ENCODE measurements around the gene ARHGAP6. TPM values are rescaled to one million over a fixed set of nuclear protein-coding genes. Genes with fewer than 3 reads are reported as not detected.

Gene ARHGAP6
- polyA plus RNA-seq, 3 donors = 0.31 to 1.1 (median 0.40) TPM

DNA sequence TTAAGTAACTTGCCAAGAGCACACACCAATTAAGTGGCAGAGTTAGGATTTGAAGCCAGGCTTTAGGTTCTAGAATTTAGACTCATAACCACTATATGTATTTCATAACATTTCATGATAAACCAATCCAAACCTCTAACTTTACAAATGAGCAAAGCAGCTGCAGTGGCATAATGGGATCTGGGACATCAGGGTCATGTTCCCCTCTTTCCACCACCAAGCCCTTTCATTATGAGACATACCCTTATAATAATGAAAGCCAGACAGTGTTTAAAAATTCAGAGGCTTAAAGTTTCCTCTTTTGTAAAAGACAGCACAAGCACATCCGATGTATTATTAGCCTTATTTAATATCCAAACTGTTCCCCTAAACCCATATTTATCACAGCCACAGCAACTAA is 400.8 kb downstream of the ARHGAP6 start:
- Histone ChIP-seq H3K4me3 (replicated peaks in 1 of 3; ENCODE audit: low read depth in 2 of 3, low read length in 3 of 3) (no peak overlapping the region), H4K20me1 (ENCODE audit: insufficient read depth, low read length) (no peaks in the 10 kb centered on the region), H3K9me3 (replicated peaks in 1 of 2; ENCODE audit: control insufficient read depth in 1 of 2, insufficient read depth in 1 of 2, low read length in 2 of 2) (no peaks in the 10 kb centered on the region), H3K36me3 (replicated peaks in 1 of 2; ENCODE audit: control insufficient read depth in 1 of 2, insufficient read depth in 2 of 2, low read length in 2 of 2) (no peaks in the 10 kb centered on the region), H3K27me3 (ENCODE audit: control insufficient read depth in 2 of 2, insufficient read depth in 2 of 2, low read length in 2 of 2) (no peaks in the 10 kb centered on the region), H3K27ac (ENCODE audit: low read depth in 1 of 2, low read length in 2 of 2) (no peak overlapping the region), H3K79me2 (ENCODE audit: insufficient read depth, low read length) (no peaks in the 10 kb centered on the region), H3K9ac (ENCODE audit: insufficient read depth, low read length, poor library complexity, severe bottlenecking) (no peak overlapping the region), H3K4me2 (replicated peaks; ENCODE audit: extremely low read depth, low read length, poor library complexity, severe bottlenecking) (no peak overlapping the region), H2AFZ (ENCODE audit: insufficient read depth, low read depth, low read length, poor library complexity, severe bottlenecking) (no peak overlapping the region), H3K4me1 (ENCODE audit: control insufficient read depth in 1 of 2, insufficient read depth in 2 of 2, low read length in 2 of 2) (no peaks in the 10 kb centered on the region)
- no peak for DNase-seq
- TF ChIP-seq, protein P1, sequence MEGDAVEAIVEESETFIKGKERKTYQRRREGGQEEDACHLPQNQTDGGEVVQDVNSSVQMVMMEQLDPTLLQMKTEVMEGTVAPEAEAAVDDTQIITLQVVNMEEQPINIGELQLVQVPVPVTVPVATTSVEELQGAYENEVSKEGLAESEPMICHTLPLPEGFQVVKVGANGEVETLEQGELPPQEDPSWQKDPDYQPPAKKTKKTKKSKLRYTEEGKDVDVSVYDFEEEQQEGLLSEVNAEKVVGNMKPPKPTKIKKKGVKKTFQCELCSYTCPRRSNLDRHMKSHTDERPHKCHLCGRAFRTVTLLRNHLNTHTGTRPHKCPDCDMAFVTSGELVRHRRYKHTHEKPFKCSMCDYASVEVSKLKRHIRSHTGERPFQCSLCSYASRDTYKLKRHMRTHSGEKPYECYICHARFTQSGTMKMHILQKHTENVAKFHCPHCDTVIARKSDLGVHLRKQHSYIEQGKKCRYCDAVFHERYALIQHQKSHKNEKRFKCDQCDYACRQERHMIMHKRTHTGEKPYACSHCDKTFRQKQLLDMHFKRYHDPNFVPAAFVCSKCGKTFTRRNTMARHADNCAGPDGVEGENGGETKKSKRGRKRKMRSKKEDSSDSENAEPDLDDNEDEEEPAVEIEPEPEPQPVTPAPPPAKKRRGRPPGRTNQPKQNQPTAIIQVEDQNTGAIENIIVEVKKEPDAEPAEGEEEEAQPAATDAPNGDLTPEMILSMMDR (IDR thresholded peaks at IDR 0.05) = no peak
- Mint-ChIP-seq H3K36me3 (no peaks in the 10 kb centered on the region), H3K4me3 (no peak overlapping the region), H3K9me3 (peaks cover 0 to 4% (median 0%) of the 10 kb centered on the region in 7 donors), H3K27me3 (ENCODE audit: low read depth in 3 of 3) (peaks cover 0 to 3% (median 1%) of the 10 kb centered on the region in 3 donors), H3K27ac (no peak overlapping the region), H3K4me1 (no peaks in the 10 kb centered on the region)
- WGBS (ENCODE audit: insufficient coverage) = no CpG with 5 or more reads among the region's 1 CpG
- intact Hi-C loops (cut with micrococcal nuclease) = no loop called here

GRCh38 chrX:11261260-11261659 is 404.5 kb downstream of the ARHGAP6 start:
- Histone ChIP-seq H4K20me1 (ENCODE audit: insufficient read depth, low read length) (no peaks in the 10 kb centered on the region), H3K27ac (ENCODE audit: low read depth in 1 of 2, low read length in 2 of 2) (no peak overlapping the region), H3K9ac (ENCODE audit: insufficient read depth, low read length, poor library complexity, severe bottlenecking) (no peak overlapping the region), H3K36me3 (replicated peaks in 1 of 2; ENCODE audit: control insufficient read depth in 1 of 2, insufficient read depth in 2 of 2, low read length in 2 of 2) (no peaks in the 10 kb centered on the region), H3K79me2 (ENCODE audit: insufficient read depth, low read length) (no peaks in the 10 kb centered on the region), H3K4me2 (replicated peaks; ENCODE audit: extremely low read depth, low read length, poor library complexity, severe bottlenecking) (no peak overlapping the region), H3K4me1 (ENCODE audit: control insufficient read depth in 1 of 2, insufficient read depth in 2 of 2, low read length in 2 of 2) (no peaks in the 10 kb centered on the region), H3K27me3 (ENCODE audit: control insufficient read depth in 2 of 2, insufficient read depth in 2 of 2, low read length in 2 of 2) (no peaks in the 10 kb centered on the region), H2AFZ (ENCODE audit: insufficient read depth, low read depth, low read length, poor library complexity, severe bottlenecking) (no peak overlapping the region), H3K9me3 (replicated peaks in 1 of 2; ENCODE audit: control insufficient read depth in 1 of 2, insufficient read depth in 1 of 2, low read length in 2 of 2) (no peaks in the 10 kb centered on the region), H3K4me3 (replicated peaks in 1 of 3; ENCODE audit: low read depth in 2 of 3, low read length in 3 of 3) (no peak overlapping the region)
- DNase-seq = no peak
- Mint-ChIP-seq H3K27ac (no peak overlapping the region), H3K9me3 (peaks cover 0 to 2% (median 0%) of the 10 kb centered on the region in 7 donors), H3K4me3 (no peak overlapping the region), H3K4me1 (no peaks in the 10 kb centered on the region), H3K36me3 (no peaks in the 10 kb centered on the region), H3K27me3 (ENCODE audit: low read depth in 3 of 3) (peaks cover 1 to 4% (median 2%) of the 10 kb centered on the region in 3 donors)
- no CpG with 5 or more reads among the region's 1 CpG for WGBS (ENCODE audit: insufficient coverage)
- intact Hi-C loops (cut with micrococcal nuclease) = no loop called here
- TF ChIP-seq, protein P1 (IDR thresholded peaks at IDR 0.05) = no peak
